GM18526 (cell line): ENCODE measurements around the gene ZNF286A.
"Not testable (repeated sequence)": the region's sequence is repeated elsewhere in the genome, so short reads cannot be mapped to it uniquely, and the experiment has no call there.

Source experiments
- POLR2A ChIP-seq: IDR thresholded peaks from 3 replicates; pipeline ENCODE4 v1.6.1; 2011; ENCODE audit not compliant: insufficient read length; ENCODE audit errors: extremely low read depth

ZNF286A gene

GRCh38 chr17:15731900-15732299 is 32.3 kb downstream of the ZNF286A start, which contains the start of gene TBC1D26:
Gene TBC1D26, plus strand, starts transcription at chr17:15732283. Its CDS starts 3,066 bp downstream, at chr17:15735349.
- not testable (repeated sequence) for TF ChIP-seq POLR2A

GRCh38 chr17:15738066-15738465 is 38.5 kb downstream of the ZNF286A start:
- no peak for TF ChIP-seq POLR2A

DNA sequence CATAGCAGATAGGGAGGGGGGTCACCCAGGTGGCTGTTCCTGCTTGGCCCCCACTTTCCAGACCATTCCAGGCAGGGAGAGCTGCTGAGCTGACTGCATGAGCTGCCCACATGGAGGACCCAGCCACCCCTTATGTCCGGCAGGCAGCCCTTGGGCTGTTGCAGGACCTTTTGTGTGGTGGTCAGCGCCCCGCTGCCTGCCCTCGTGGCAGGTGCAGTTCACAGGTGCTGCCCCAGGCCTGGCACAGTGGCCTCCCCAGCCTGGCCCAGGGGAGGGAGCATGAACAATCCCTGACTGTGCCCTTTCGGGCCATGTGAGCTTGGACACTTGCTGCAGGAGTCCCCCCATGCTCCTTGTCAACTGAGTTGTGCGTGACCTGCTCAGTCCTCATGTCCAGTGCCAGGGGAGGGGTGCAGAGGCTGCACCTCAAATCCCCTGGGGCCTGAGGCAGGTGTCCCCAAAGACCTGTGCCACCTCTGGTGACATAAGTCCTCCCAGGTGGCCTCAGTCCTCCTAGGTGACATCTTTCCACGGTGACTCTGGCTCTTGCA is 41.1 kb downstream of the ZNF286A start:
- TF ChIP-seq POLR2A: no peak

GRCh38 chr17:15741624-15742023 is 42.1 kb downstream of the ZNF286A start:
- no peak for TF ChIP-seq POLR2A

DNA sequence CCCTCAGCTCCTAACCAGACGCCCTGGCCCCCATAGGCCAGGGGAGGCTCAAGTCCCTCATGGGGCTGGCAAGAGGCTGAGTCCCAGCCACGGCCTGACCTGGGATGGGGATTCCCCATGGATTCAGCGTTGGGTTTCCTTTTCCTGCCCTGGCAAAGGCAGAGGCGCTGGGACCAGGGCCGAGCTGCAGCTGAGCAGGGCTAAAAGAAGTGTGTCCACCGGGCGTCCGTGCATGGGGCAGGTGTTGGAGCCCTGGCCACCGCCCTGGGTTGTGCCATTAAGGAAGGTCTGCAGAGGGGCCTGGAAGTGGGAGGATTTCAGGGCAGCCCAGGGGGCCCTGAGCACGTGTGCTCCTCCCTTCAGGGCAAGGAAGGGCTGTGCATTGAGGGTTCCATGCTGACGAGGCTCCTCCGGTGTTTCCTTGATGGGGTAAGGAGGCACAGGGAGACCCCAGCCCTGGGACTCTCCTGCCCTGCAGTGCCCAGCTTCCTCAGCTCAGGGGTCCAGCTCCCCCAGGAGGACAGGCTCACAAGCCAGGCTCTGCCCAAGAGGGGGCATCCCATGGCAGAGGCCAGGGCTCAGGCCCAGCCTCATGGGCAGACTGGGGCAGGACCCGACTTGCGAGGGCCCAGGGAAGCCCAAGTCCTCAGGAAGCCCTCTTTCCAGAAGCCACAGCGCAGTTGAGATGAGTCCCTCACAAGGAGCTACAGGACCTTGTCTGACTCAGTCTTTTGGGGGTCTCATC is 42.7 kb downstream of the ZNF286A start:
- TF ChIP-seq POLR2A: no peak

GRCh38 chr17:15742921-15743320 is 43.4 kb downstream of the ZNF286A start:
- no peak for TF ChIP-seq POLR2A

- no peak for TF ChIP-seq POLR2A
These were observed 44.6 kb downstream of the ZNF286A start for GRCh38 chr17:15744074-15744676.

GRCh38 chr17:15744885-15745284 is 45.3 kb downstream of the ZNF286A start:
- no peak for TF ChIP-seq POLR2A
